HPDE6-E6E7 (cell line): ENCODE results near the gene SSR4.
"Not testable (repeated sequence)": the region's sequence is repeated elsewhere in the genome, so short reads cannot be mapped to it uniquely, and the experiment has no call there.

Experiments
- DNase-seq: peaks from one replicate; pipeline ENCODE4 v3.0.0; 2011; ENCODE audit warnings: missing footprints; ENCODE audit errors: extremely low spot score

Gene SSR4

DNA sequence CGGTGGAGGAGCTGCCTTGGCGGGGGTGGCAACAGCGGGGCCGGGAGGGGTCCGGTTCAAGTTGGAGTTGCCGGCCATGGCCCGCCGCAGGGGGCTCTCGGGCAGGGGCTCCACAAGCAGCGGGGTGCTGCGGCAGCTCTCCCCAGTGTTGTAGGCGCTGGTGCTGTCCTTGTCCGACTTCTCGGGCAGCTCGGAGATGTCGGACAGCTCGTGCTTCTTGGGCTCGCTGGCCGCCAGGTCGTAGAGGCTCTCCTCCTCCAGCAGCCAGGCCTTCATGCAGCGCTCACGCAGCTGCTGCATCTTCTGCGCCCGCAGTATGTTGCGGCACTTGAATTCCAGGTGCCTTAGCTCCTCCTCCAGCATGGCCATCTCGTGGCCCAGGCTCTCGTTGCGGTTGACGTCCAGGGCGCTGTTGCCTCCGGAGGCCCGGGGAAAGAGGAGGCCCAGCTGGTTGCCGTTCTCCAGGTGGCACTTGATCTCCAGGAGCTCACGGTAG is 9.7 kb downstream of the SSR4 start:
- no peak for DNase-seq

DNA sequence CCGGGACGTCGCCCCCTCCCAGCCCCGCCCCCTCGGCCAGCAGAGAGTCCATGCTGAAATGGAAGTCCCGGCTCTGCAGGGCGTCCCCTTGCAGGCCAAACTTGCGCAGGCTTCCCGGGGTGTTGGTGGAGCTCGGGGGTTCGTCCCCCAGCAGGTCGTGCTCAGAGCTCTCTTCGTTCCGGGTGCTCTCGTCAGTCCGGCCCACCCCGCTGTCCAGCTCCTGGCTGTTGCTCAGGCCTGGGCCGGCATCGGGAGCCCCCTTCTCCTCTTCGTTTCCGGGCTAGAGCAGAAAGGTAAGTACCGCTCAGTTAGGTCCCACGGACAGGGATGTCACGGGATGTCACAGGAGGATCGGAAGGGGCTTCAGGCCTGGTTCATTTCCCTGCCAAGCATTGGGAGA is 10.2 kb downstream of the SSR4 start:
- no peak for DNase-seq

DNA sequence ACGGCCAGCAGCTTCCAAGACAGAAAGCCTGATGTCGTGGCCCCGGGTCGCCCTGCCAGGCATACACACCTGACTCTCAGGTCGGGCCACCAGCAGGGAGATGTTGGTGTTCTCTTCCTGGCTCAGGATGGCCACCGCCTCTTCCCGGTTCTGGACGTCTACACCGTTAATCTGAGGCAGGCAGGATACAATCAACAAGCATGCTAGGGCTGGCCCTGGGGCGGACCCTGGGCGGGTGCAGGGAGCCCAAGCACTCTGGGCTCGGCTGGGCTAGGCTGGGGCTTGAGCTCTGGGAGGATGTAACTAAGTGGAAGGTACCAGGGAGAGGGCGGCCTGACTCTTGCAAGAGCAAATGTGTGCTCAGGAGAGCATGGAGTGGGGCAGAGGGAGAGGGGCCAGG is 11.0 kb downstream of the SSR4 start:
- DNase-seq, result no peak

DNA sequence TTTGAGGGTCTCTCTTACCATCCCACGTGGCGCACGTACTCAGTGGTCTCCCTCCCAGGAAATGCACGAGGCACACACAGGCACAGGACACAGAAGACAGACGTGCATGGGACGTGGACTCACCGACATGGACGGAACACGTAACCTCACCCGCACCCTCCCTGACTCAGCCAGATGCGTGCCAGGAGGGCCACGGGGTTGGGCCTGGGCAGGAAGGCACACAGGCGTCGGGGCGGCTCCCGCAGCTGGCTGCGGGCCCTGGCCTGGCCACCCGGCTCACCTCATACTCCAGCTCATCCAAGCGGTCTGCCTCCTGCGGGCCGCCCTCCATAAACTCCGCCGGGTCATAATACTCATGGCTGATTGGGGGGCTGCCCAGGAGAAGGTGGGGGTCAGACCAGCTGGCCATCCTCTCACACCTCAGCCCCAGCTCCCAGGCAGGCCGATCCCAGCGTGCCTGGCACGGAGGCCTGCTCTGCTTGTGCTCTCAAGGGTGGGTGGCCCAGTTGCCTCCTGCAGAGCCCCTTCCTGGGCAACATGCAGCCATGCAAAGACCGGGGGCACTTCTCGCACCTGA is 12.6 kb downstream of the SSR4 start:
- DNase-seq, result no peak

DNA sequence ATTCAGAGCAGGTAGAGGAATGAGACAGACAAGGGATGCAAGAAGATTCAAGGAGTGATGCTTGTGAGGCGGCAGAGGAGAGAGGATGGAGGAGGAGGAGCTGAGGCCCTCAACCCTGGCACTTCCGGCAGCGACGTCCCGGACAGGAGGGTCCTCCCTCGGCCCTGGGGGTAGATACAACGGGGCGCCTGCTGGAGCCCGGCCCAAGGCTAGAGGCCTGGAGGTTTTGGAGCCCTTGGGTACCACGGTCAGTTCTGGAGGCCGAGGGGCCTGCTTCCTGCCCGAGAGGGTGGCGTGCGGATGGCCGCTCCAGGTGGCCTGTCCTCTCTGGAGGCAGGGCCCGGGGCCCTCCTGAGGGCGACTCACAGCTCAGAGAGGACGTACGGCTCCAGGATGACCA is 13.5 kb downstream of the SSR4 start:
- no peak for DNase-seq

DNA sequence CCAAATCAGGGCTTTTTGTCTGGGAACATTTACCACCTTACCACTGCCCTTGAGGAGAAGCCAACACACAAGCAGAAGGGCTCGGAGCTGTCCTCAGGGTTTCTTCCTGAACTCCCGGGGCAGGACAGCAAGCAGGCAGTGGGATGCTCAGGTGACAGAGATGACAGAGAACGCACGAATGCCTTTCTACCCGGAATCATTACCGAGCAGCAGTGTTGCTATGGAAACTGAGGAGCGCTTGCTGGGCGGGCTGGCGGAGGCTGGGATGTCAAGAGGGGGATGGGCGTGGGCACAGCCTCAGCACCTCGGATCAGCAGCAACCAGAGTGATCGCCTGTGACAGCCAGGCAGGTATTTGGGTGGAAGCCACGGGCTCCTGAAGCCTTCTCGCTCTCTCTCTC is 17.8 kb downstream of the SSR4 start:
- DNase-seq, result no peak

DNA sequence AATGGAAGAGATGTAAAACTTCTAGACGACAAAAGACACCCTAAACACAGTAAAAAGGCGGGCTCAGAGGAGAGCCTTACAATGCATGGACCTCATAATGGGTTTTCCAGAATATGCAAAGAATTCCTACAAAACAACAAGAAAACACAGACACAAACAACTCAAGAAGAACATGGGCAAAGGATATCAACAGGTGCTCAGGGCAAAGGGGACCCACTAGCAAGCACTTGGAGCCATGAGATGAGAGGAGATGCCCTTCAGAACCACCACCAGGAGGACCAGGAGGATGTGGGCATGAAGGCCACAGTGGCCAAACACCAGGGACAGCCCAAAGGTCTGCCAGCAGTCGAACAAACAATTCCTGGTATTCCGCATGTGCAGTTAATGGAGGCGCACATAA is 18.7 kb downstream of the SSR4 start:
- no peak for DNase-seq

DNA sequence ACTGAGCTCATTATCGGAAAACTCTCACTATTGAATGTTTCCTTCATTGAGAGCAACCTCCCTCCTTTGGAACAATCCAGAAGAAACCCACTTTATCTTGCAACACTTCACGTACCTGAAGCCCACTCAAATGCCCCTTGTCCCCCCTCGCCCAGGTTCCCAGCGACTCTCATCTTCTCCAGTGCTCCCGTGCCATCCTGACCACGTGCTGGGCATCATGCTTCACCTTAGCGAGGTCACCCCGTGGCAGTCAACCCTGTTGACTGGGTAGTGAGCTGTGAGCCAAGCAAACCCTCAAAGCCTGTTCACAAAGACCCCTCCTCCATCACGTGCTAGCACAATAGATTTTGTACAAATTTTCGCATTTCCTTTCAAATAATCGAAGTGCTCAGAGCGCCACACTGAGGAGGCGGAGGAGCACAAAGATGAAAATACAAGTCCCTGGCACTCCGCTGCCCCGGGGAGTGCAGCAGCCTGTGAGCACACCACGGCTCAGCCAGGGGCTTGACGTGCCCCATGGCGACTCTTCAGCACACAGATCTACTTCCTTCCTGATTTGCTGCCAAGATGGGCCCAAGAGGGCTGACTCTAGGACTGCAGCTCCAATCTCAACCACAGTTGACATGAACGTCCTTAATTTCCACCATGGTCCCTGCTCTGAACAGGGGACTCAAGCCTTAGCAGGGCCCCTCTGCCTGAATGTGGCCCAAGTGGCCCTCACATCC is 20.3 kb downstream of the SSR4 start:
- DNase-seq, result no peak

DNA sequence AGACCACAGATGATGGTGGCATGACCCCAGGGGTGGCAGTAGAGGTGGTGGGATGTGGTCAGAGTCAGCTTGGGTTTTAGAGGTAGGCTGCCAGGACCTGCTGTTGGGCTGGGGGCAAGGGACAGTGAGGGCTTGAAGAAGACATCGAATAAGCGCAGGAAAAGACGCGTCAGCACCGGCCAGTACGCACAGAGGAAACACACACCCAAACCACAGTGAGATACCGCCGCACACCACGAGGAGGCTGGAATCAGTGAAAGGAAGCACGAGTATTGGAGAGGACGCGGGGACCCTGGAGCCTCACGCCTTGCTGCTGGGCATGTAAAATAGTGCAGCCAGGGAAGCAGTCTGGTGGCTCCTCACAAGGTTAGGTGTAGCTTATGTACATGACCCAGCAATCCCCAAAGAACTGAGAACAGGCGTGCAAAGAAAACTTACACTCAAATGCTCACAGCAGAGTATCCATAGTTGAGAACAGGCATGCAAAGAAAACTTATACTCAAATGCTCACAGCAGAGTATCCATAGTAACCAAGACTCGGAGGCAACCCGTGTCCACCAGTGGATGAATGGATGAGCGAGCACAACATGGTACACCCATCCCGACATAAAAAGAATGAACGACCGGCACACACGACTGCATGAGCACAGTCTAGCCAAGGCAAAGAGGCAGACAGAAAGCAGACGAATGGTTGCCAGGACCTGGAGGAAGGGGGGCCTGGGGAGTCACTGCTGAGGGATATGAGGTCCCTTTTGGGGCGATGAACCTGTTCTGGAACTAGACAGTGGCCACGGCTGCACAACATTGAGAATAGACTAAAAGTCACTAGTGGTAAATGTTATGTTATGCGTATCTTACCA is 22.6 kb downstream of the SSR4 start:
- DNase-seq, result no peak

DNA sequence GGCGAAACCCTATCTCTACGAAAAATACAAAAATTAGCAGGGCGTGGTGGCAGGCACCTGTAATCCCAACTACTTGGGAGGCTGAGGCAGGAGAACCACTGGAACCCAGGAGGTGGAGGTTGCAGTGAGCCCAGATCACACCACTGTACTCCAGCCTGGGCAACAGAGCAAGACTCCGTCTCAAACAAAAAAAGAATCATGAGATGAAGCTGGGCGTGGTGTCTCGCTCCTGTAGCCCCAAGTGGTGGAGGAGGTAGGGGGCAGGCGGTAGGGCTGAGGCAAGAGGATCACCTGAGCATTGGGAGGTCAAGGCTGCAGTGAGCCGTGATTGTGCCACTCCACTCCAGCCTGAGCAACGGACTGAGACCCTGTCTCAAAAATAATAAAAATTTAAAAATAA is 23.6 kb downstream of the SSR4 start:
- DNase-seq, result not testable (repeated sequence)

DNA sequence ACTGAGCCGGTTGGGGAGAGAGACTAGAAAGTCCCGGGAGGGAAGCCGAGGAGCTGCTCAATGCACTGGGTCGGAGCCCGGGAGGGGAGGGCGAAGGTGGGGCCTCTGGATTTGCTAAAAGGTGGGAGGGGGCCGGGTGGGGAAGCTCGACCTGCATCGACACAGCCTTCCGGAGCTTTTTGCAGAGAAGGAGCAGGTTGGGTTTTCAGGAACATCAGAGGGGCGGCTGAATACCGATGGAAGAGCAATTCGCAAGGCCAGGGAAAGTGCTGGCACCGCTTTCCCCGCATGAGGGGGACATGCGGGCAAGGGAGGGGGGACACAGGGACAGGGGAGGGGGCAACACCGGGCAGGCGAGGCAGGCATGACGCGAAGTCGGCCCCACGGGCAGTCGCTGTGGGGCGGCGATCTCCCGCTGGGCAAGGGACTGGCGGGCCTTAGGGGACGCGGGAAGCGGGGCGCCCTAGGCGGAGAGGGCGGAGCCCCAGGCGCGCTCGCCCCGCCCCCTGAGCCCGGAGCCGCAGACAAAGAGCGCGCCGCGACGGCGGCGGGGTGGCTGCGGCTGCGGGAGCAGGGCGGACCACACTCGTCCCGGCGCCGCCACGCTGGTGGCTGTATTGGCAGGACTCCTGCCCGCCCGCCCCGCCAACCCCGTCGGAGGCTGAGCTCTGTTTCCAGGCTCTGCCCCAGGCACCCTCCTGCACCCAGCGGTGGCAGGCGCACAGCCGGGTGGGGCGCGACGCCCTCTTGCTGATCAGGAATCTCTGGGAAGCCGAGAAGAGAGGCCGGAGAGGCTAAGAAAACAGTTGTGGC is 24.3 kb downstream of the SSR4 start:
- peak; percentile 62 for DNase-seq

DNA sequence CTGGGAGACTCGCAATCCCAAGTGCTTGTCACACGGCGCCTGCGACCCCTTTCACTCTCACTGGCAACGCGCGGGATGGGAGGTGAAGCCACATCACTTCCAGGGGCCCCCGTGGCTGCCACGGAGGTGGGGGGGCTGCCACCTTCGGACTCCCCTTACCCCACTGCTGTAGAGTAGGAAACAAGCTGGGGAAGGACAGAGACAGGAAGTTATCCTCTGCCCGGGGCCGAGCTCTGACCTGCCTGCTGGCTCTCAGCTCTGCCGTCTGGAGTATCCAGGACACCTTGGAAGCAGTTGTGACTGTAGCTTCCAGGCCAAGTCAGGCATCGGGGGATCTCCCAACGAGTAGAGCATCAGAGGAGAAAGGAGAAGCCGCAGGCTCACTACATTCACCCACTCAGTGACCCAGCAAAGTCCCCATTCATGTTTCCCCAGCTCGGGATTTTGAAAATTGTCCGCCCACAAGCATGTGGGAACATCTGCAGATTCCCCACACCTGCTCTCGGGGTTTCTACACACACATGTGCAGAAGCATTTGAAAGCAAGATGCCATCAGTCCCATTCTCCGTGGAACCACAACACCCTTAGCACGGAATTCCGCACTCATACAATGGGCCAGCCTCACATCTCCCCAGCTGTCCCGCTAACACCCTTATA is 25.0 kb downstream of the SSR4 start:
- no peak for DNase-seq

DNA sequence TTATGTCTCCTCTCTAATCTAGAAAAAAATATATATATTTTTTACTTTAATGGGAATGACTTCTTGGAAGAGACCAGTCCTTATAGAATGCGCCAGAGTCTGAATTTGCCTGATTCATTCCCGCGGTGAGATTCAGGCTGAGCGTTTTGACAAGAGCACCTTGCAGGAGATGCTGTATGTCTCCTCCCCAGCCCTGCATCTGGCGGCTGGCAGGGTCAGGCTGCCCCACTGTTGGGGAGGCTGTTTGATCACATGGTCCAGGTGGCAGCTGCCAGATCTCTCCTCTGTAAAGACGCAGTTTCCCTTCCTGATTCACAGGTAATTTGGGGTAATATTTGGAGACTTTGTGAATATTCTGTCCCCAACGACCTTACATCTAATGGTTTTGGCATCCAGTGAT is 26.1 kb downstream of the SSR4 start:
- DNase-seq, result no peak

DNA sequence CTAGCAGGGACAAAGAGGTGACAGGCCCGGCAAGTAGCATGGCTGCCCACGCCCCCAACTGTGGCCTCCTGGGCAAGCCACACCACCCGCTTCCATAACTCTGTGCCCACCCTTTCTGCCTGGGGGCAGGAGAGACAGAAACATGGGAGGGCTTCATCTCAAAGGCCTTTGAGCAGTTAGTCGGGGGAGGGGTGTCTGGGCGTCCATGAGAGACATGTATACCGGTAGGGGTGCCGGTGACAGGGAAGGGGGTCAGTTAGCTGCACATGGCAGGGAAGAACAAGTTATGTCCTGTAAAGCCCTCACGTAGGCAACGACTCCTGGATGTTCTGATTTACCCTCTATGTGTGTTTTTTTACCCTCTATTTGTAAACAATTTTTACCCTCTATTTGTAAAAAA is 26.6 kb downstream of the SSR4 start:
- no peak for DNase-seq

DNA sequence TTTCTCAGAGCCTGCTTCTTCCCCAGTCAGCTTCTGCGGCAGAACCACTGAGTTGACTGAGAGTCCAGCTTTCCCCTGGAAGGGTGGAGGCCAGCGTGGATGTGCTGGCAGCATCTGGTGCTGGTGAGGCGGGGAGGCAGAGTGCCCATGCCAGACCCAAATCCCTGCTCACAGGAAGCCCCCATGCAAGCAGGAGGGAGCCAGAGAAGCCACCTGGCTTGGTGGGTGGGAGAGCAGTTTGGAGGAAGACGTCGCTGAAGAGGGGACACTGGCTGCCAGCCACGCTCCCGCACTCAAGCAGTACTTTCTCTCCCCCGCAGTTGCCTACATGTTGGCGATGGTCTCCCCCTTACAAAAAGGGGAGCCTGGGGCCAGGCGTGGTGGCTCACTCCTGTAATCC is 29.9 kb downstream of the SSR4 start:
- DNase-seq, result no peak

DNA sequence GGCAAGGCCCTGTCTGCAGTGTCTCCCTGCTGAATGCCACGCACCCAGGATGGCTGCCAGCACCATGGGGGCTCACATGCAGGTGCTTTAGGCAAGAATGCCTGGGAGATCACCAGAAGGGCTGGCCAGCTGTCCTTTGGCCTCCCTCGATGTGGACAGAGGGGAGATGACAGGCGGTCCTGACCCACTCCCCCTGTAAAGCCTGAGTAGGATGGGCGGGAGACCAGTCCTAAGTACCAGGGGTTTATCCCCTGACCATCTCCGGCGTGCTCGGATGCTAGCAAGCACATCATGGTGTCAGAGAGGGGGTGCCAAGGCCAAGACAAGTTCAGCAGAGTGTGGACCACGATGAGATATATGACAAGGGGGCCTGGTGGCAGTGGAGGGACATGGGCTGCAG is 30.6 kb downstream of the SSR4 start:
- DNase-seq, result no peak

DNA sequence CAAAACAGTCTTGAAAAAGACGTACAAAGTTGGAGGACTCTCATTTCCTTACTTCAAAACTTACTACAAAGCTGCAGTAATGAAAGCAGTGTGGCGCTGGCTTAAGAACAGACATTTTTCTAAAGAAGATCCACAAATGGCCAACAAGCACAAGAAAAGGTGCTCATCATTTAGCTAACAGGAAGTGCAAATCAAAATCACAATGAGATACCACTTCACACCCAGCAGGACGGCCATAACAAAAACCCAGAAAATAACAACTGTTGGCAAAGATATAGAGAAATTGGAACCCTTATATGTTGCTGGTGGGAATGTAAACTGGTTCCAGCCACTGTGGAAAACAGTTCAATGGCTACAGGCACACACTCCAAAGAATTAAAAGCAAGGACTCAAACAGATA is 32.5 kb downstream of the SSR4 start:
- DNase-seq, result no peak

DNA sequence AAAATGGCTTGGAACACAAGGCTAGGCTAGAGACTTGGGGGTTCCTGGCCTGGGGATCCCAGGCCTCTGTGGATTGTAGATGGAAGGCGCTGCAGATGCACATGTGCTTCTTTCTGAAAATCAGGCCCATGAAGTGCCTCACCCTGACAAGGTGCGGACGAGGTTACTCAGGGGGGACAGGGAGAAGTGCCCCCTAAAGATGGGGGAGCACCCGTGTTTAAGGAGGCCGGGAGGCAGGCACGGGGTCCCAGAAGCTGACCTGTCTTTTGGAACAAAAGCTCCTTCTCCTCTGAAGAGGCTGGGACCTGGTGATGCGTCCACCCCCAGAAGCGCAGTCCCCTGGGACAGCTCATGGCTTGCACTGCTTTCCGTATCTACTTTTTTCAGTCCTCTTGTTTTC is 33.4 kb downstream of the SSR4 start:
- no peak for DNase-seq

DNA sequence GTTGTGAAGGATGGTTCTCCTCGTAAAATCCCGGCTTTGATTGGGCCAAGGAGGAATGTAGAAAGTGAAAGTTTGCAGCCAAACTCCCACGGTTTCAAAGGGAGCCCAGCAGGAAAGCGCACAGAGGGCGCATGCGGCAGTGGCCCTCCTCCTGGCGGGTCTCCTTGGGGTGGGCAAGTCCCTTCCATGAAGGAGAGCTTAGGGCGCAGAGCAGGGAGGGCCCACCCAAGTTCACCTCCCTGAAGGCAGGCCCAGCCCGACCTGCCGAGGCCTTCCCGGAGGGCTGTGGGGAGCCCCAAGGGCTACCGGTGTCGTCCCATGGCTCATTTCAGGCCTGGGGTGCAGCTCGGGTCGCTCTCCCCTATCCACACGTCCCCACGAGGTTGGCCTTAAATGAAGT is 33.8 kb downstream of the SSR4 start:
- DNase-seq, result no peak

DNA sequence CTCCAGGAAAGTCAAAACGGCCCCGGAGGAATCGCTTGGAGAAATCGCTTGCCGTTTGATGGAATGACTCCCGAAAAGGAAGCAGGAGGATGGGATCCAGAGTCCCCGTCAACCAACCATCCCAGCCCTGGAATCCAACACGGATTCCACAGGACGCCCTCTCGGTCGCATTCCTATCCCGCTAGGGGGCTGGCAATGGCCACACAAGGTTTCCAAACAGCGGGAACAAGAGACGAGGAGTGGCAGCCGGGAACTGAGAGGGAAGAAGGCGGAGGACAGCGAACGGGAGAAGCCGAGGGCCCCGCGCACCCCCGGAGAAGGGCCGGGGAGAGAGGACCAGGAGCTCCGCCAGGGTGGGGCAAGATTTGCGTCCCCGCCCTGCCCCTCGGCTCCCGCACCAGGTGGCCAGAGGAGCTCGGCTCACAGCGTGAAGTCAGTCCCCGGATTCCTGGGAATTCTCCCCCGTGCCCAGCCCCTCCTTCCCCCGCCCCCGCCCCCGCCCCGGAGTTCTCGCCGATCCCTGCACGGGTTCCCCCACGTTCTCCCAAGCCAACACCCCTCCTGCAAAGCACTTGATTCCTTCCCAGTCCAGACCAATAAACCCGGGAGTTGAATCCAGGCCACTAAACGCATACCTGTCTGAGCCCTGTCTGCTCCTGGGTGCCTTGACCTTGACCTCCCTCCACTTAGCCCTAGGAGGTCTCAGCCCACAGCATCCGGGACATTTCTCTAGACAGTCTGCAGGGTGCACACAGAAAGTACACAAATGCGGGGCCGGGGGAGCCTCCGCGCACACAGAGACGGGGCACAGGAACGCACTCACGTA is 34.5 kb downstream of the SSR4 start:
- no peak for DNase-seq

DNA sequence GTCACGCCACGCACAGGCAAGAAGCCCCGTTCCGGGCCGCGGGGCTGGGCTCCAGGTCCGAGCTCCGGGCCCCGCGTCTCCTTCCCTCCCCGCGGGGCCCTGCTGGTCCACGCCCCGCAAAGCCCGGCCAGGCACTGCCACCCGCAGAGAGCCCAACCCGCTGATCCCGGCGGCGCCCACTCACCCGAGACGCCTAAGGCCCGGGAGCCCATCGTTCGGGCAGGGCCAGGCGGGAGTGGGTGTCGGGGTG is 35.0 kb downstream of the SSR4 start:
- DNase-seq, result no peak
